Mesendoderm (in vitro differentiated cells): ENCODE measurements around the gene RFT1.

Source experiments
- DNase-seq: peaks from one replicate; pipeline ENCODE4 v3.0.0; 2013
- H2AK5ac ChIP-seq: 2 replicates; pipeline ENCODE4 v1.6.1; 2013; ENCODE audit warnings: low read length, inconsistent platforms
- H2BK120ac ChIP-seq: 2 replicates; pipeline ENCODE4 v1.6.1; 2013; ENCODE audit warnings: low read depth, mild to moderate bottlenecking, low read length, moderate library complexity, mixed read lengths
- H2BK15ac ChIP-seq: replicated peaks from 2 replicates; pipeline ENCODE4 v1.6.1; 2013; ENCODE audit warnings: low read depth, mild to moderate bottlenecking, moderate library complexity
- H2BK5ac ChIP-seq: 2 replicates; pipeline ENCODE4 v1.6.1; 2013; ENCODE audit warnings: low read length, inconsistent platforms
- H3K18ac ChIP-seq: 2 replicates; pipeline ENCODE4 v1.6.1; 2013; ENCODE audit warnings: mild to moderate bottlenecking, low read length, mixed read lengths
- H3K23ac ChIP-seq: one replicate; pipeline ENCODE4 v1.6.1; 2013; ENCODE audit warnings: low read length
- H3K27ac ChIP-seq: 2 replicates; pipeline ENCODE4 v1.5.1; 2013; ENCODE audit warnings: low read depth, mild to moderate bottlenecking, inconsistent platforms, low read length, moderate library complexity
- H3K27me3 ChIP-seq: 2 replicates; pipeline ENCODE4 v1.6.1; 2013; ENCODE audit warnings: low read length, control low read depth, mild to moderate bottlenecking, inconsistent platforms; ENCODE audit not compliant: insufficient read depth, poor library complexity
- H3K36me3 ChIP-seq: 2 replicates; pipeline ENCODE4 v1.6.1; 2013; ENCODE audit warnings: low read length, inconsistent platforms; ENCODE audit not compliant: control insufficient read depth, insufficient read depth
- H3K4ac ChIP-seq: one replicate; pipeline ENCODE4 v1.6.1; 2013; ENCODE audit warnings: low read depth, mild to moderate bottlenecking, low read length, moderate library complexity
- H3K4me1 ChIP-seq: 2 replicates; pipeline ENCODE4 v1.6.1; 2013; ENCODE audit warnings: low read depth, low read length, inconsistent platforms; ENCODE audit not compliant: control insufficient read depth
- H3K4me2 ChIP-seq: 2 replicates; pipeline ENCODE4 v1.6.1; 2013; ENCODE audit warnings: low read length
- H3K4me3 ChIP-seq: 2 replicates; pipeline ENCODE4 v1.5.1; 2013; ENCODE audit warnings: mild to moderate bottlenecking, low read length
- H3K56ac ChIP-seq: one replicate; pipeline ENCODE4 v1.6.1; 2013; ENCODE audit warnings: low read length
- H3K79me1 ChIP-seq: 2 replicates; pipeline ENCODE4 v1.6.1; 2013; ENCODE audit warnings: low read length, inconsistent platforms
- H3K79me2 ChIP-seq: 2 replicates; pipeline ENCODE4 v1.6.1; 2013; ENCODE audit warnings: mild to moderate bottlenecking, low read length; ENCODE audit not compliant: control insufficient read depth, insufficient read depth
- H3K9ac ChIP-seq: 2 replicates; pipeline ENCODE4 v1.6.1; 2013; ENCODE audit warnings: low read length, inconsistent platforms
- H4K5ac ChIP-seq: one replicate; pipeline ENCODE4 v1.6.1; 2013; ENCODE audit warnings: low read length
- H4K8ac ChIP-seq: one replicate; pipeline ENCODE4 v1.6.1; 2013; ENCODE audit warnings: low read depth, mild to moderate bottlenecking, control low read depth, low read length, moderate library complexity
- WGBS: extraction: QIAGEN DNeasy Blood & Tissue Kit; methylation state at CpG from one replicate; pipeline ENCODE4 v1.1.7; 2013; ENCODE audit warnings: low lambda C conversion rate, missing lambda C conversion rate; ENCODE audit not compliant: insufficient coverage; ENCODE audit errors: extremely low coverage; 5-methylcytosine and 5-hydroxymethylcytosine counted together

RFT1 gene

GRCh38 chr3:53137835-53138446 is 7.7 kb upstream of the RFT1 start:
- H2BK120ac ChIP-seq: no peak overlapping the region
- H3K27ac ChIP-seq: no peak overlapping the region
- no peaks in the 10 kb centered on the region for H3K27me3 ChIP-seq
- H3K79me1 ChIP-seq: no peaks in the 10 kb centered on the region
- H3K56ac ChIP-seq: no peak overlapping the region
- H2BK15ac ChIP-seq: no peak overlapping the region
- no peaks in the 10 kb centered on the region for H3K79me2 ChIP-seq
- no peak overlapping the region for H2BK5ac ChIP-seq
- H3K18ac ChIP-seq: no peak overlapping the region
- no peak overlapping the region for H3K9ac ChIP-seq
- H4K8ac ChIP-seq: no peak overlapping the region
- H4K5ac ChIP-seq: no peak overlapping the region
- no peak overlapping the region for H3K4ac ChIP-seq
- H3K36me3 ChIP-seq: no peaks in the 10 kb centered on the region
- H3K23ac ChIP-seq: no peak overlapping the region
- no peak overlapping the region for H3K4me2 ChIP-seq
- no peak overlapping the region for H2AK5ac ChIP-seq
- no peak overlapping the region for H3K4me3 ChIP-seq
- DNase-seq: no peak
- H3K4me1 ChIP-seq: no peaks in the 10 kb centered on the region
- WGBS: 88% methylated on average over 1 of the region's 4 CpGs

- WGBS: no CpG with 5 or more reads among the region's 2 CpGs
- Histone ChIP-seq H3K56ac (no peak overlapping the region), H3K18ac (no peak overlapping the region), H3K79me2 (no peaks in the 10 kb centered on the region), H3K4me2 (no peak overlapping the region), H3K4me3 (no peak overlapping the region), H4K8ac (no peak overlapping the region), H3K9ac (no peak overlapping the region), H2BK120ac (no peak overlapping the region), H3K27me3 (no peaks in the 10 kb centered on the region), H3K23ac (no peak overlapping the region), H2AK5ac (no peak overlapping the region), H2BK5ac (no peak overlapping the region), H4K5ac (no peak overlapping the region), H2BK15ac (no peak overlapping the region), H3K36me3 (no peaks in the 10 kb centered on the region), H3K4ac (no peak overlapping the region), H3K27ac (no peak overlapping the region), H3K4me1 (no peaks in the 10 kb centered on the region), H3K79me1 (no peaks in the 10 kb centered on the region)
- peak; percentile 33 for DNase-seq
Observed at GRCh38 chr3:53137221-53137620, 7.0 kb upstream of the RFT1 start.

GRCh38 chr3:53134631-53135232 is 4.5 kb upstream of the RFT1 start:
- peaks cover 6% of the 10 kb centered on the region for H3K4me1 ChIP-seq
- WGBS: no CpG with 5 or more reads among the region's 6 CpGs

GRCh38 chr3:53132347-53132746 is 2.1 kb upstream of the RFT1 start:
- Histone ChIP-seq H3K23ac (no peak overlapping the region), H3K56ac (no peak overlapping the region), H3K27ac (no peak overlapping the region), H3K9ac (no peak overlapping the region), H2BK120ac (no peak overlapping the region), H3K27me3 (no peaks in the 10 kb centered on the region), H3K79me1 (peaks cover 11% of the 10 kb centered on the region), H2AK5ac (no peak overlapping the region), H3K18ac (no peak overlapping the region), H3K79me2 (peaks cover 10% of the 10 kb centered on the region), H3K4me3 (no peak overlapping the region), H2BK5ac (no peak overlapping the region), H2BK15ac (no peak overlapping the region), H3K4me2 (no peak overlapping the region), H3K36me3 (no peaks in the 10 kb centered on the region), H4K5ac (no peak overlapping the region), H4K8ac (no peak overlapping the region), H3K4ac (no peak overlapping the region), H3K4me1 (peaks cover 10% of the 10 kb centered on the region)
- no CpG with 5 or more reads among the region's 5 CpGs for WGBS
- DNase-seq: peak; percentile 38

More at GRCh38 chr3:53134631-53135232, 4.5 kb upstream of the RFT1 start:
- H3K4me2 ChIP-seq: no peak overlapping the region
- peaks cover 4% of the 10 kb centered on the region for H3K79me2 ChIP-seq
- no peak overlapping the region for H2BK5ac ChIP-seq
- no peak overlapping the region for H4K5ac ChIP-seq
- no peak overlapping the region for H3K4me3 ChIP-seq
- H3K18ac ChIP-seq: no peak overlapping the region
- peaks cover 2% of the 10 kb centered on the region for H3K79me1 ChIP-seq
- H2BK15ac ChIP-seq: no peak overlapping the region
- no peaks in the 10 kb centered on the region for H3K36me3 ChIP-seq
- H2BK120ac ChIP-seq: no peak overlapping the region
- DNase-seq: peak; percentile 87
- H4K8ac ChIP-seq: no peak overlapping the region
- H2AK5ac ChIP-seq: no peak overlapping the region
- no peak overlapping the region for H3K23ac ChIP-seq
- no peak overlapping the region for H3K27ac ChIP-seq
- H3K27me3 ChIP-seq: no peaks in the 10 kb centered on the region
- no peak overlapping the region for H3K4ac ChIP-seq
- H3K56ac ChIP-seq: no peak overlapping the region
- H3K9ac ChIP-seq: no peak overlapping the region

- Histone ChIP-seq H3K56ac (peak overlapping the region; percentile 79), H4K8ac (peak overlapping the region; percentile 7), H4K5ac (peak overlapping the region; percentile 94), H3K18ac (no peak overlapping the region), H3K79me1 (peaks cover 11% of the 10 kb centered on the region), H3K27ac (no peak overlapping the region), H3K4ac (peak overlapping the region; percentile 28), H3K36me3 (no peaks in the 10 kb centered on the region), H3K27me3 (no peaks in the 10 kb centered on the region), H2BK120ac (no peak overlapping the region), H3K4me1 (peaks cover 10% of the 10 kb centered on the region), H3K79me2 (peaks cover 10% of the 10 kb centered on the region), H3K4me3 (no peak overlapping the region), H2BK5ac (no peak overlapping the region), H2BK15ac (no peak overlapping the region), H2AK5ac (peak overlapping the region; percentile 75), H3K23ac (no peak overlapping the region), H3K9ac (peak overlapping the region; percentile 77), H3K4me2 (no peak overlapping the region)
- peak; percentile 26 for DNase-seq
- no CpG with 5 or more reads among the region's 4 CpGs for WGBS
Observed at GRCh38 chr3:53131096-53131495, 861 bp upstream of the RFT1 start.
